Glutamatergic neuron (in vitro differentiated cells): ENCODE data around the gene TECTB. TPM values are rescaled to one million over a fixed set of nuclear protein-coding genes. Genes with fewer than 3 reads are reported as not detected.

Experiments
- DNase-seq: peaks from one replicate; pipeline ENCODE4 v3.0.0; 2022
- H3K27ac Mint-ChIP-seq: one replicate; pipeline ENCODE4 v1.8.0; 2020; ENCODE audit warnings: mild to moderate bottlenecking, mixed read lengths, inconsistent platforms; ENCODE audit not compliant: unreplicated experiment
- H3K27me3 Mint-ChIP-seq: one replicate; pipeline ENCODE4 v1.8.0; 2020; ENCODE audit warnings: mild to moderate bottlenecking, moderate library complexity, mixed read lengths, inconsistent platforms; ENCODE audit not compliant: unreplicated experiment
- H3K36me3 Mint-ChIP-seq: one replicate; pipeline ENCODE4 v1.8.0; 2020; ENCODE audit warnings: mild to moderate bottlenecking, mixed read lengths, inconsistent platforms; ENCODE audit not compliant: unreplicated experiment
- H3K4me1 Mint-ChIP-seq: one replicate; pipeline ENCODE4 v1.8.0; 2020; ENCODE audit warnings: mild to moderate bottlenecking, low read depth, mixed read lengths, inconsistent platforms; ENCODE audit not compliant: unreplicated experiment
- H3K4me3 Mint-ChIP-seq: one replicate; pipeline ENCODE4 v1.8.0; 2020; ENCODE audit warnings: mild to moderate bottlenecking, mixed read lengths, inconsistent platforms; ENCODE audit not compliant: unreplicated experiment
- H3K9me3 Mint-ChIP-seq: one replicate; pipeline ENCODE4 v1.8.0; 2020; ENCODE audit warnings: mild to moderate bottlenecking, moderate library complexity, mixed read lengths, inconsistent platforms; ENCODE audit not compliant: unreplicated experiment
- total RNA-seq: library from RNA; stranded (reverse); fragmentation: NEBNext Ultra II Directional; extraction: Animal tissue kit (Norgen Biotek cat#: 25700); gene quantifications from one replicate; pipeline ENCODE4 v1.2.1, GENCODE V29; 2021; ENCODE audit not compliant: unreplicated experiment
- TF ChIP-seq, protein P1 (sequence below): fragments of 200-600 bp; sonication (generic); IDR thresholded peaks from one replicate; pipeline ENCODE4 v1.5.0; 2021; ENCODE audit not compliant: partially characterized antibody, unreplicated experiment

Gene TECTB
- total RNA-seq, 1 donor from 2014 or later, result not detected

DNA sequence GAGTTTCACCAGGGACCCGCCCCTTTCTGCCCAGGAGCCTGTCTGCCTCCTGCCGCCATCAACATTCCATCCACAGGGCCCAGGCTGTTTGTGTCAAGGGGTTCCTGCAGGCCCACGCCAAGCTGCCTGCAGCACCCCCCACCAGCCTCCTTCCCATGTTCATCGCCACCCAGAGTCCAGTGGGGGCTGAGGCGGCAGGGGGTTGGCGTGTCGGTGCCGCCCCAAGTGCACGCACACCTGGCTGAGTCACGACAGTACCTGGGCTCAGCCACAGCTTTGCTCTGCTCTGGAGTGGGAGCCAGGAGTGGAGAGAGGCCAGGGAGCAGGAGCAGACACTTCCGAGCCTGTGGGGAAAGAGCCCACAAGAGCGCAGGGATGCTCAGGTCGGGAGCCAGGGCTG is 42.8 kb upstream of the TECTB start:
- DNase-seq, result no peak
- no peak overlapping the region for H3K4me3 Mint-ChIP-seq
- H3K27ac Mint-ChIP-seq, result no peak overlapping the region
- peaks cover 1% of the 10 kb centered on the region for H3K27me3 Mint-ChIP-seq
- peaks cover 5% of the 10 kb centered on the region for H3K9me3 Mint-ChIP-seq
- H3K4me1 Mint-ChIP-seq, result no peaks in the 10 kb centered on the region
- peaks cover 23% of the 10 kb centered on the region for H3K36me3 Mint-ChIP-seq
- TF ChIP-seq, protein P1, sequence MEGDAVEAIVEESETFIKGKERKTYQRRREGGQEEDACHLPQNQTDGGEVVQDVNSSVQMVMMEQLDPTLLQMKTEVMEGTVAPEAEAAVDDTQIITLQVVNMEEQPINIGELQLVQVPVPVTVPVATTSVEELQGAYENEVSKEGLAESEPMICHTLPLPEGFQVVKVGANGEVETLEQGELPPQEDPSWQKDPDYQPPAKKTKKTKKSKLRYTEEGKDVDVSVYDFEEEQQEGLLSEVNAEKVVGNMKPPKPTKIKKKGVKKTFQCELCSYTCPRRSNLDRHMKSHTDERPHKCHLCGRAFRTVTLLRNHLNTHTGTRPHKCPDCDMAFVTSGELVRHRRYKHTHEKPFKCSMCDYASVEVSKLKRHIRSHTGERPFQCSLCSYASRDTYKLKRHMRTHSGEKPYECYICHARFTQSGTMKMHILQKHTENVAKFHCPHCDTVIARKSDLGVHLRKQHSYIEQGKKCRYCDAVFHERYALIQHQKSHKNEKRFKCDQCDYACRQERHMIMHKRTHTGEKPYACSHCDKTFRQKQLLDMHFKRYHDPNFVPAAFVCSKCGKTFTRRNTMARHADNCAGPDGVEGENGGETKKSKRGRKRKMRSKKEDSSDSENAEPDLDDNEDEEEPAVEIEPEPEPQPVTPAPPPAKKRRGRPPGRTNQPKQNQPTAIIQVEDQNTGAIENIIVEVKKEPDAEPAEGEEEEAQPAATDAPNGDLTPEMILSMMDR, result no peak

DNA sequence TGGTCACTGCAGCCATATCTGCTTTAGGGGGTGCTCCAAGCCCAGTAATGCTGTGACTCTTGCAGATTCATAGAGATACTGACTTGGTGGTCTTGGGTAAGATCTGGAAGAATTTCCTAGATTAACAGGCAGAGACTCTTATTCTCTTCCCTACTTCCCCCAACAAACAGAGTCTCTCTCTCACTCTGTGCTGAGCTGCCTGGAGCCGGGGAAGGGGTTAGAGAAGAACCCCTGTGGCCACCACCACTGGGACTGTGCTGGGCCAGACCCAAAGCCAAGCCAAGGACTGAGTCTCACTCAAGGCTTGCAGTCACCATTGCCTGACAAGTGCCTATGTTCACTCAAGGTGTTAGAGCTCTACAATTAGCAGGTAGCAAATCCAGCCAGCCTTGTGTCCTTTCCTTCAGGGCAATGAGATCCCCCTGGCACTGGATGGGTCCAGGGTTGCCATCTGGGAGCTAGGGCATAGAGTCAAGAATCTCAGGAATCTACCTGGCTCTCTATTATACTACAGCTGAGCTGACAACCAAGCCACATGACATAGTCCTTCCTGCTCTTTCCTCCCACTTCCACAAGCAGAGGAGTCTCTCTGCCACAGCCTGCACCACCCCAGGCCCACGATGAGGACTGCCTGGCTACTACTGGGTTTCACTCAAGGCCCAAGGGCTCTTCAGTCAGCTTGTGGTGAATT is 41.4 kb upstream of the TECTB start:
- TF ChIP-seq, protein P1, result no peak
- H3K4me3 Mint-ChIP-seq, result no peak overlapping the region
- peaks cover 1% of the 10 kb centered on the region for H3K27me3 Mint-ChIP-seq
- no peaks in the 10 kb centered on the region for H3K4me1 Mint-ChIP-seq
- H3K9me3 Mint-ChIP-seq, result peaks cover 5% of the 10 kb centered on the region
- no peak for DNase-seq
- peaks cover 23% of the 10 kb centered on the region for H3K36me3 Mint-ChIP-seq
- no peak overlapping the region for H3K27ac Mint-ChIP-seq

DNA sequence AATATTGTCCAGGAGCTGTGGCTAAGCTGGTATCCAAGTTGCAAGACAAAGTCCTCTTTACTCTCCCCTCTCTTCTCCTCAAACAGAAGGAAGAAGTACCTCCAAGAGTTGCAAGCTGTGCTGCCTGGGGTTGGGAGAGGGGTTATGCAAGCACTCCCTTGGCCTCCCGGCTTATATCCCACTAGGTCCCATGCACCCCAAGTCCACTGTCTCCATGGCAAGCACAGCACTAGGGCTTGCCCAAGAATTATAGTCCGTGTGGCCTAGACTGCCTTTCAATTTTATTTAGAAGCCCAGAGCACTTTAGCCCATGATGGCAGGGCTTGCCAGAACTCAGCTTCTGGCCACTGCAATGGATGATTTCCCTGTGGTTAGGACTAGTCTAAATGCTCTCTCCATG is 40.4 kb upstream of the TECTB start:
- peaks cover 17% of the 10 kb centered on the region for H3K36me3 Mint-ChIP-seq

DNA sequence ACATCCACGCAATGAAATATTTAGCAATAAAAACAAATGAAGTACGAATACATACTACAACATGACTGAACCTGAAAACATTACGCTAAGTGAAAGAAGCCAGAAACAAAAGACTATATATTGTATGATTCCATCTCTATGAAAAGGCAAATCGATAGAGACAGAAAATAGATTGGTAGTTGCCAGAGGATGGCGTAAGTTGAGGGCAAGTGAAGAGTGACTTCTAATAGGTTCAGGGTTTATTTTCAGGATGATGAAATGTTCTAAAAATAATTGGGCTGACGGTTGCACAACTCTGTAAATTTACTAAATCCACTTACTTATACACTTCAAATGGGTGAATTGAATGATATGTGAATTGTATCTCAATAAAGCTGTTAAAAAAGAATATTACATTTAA is 39.5 kb upstream of the TECTB start:
- Mint-ChIP-seq H3K27ac (no peak overlapping the region), H3K9me3 (peaks cover 5% of the 10 kb centered on the region), H3K4me3 (no peak overlapping the region), H3K4me1 (no peaks in the 10 kb centered on the region), H3K27me3 (peaks cover 1% of the 10 kb centered on the region), H3K36me3 (peaks cover 14% of the 10 kb centered on the region)
- no peak for DNase-seq
- TF ChIP-seq, protein P1, result no peak

More for the DNA sequence above, 40.4 kb upstream of the TECTB start:
- H3K4me1 Mint-ChIP-seq, result no peaks in the 10 kb centered on the region
- H3K9me3 Mint-ChIP-seq, result peaks cover 5% of the 10 kb centered on the region
- no peak overlapping the region for H3K27ac Mint-ChIP-seq
- H3K4me3 Mint-ChIP-seq, result no peak overlapping the region
- no peak for DNase-seq
- peaks cover 1% of the 10 kb centered on the region for H3K27me3 Mint-ChIP-seq
- TF ChIP-seq, protein P1, result no peak

DNA sequence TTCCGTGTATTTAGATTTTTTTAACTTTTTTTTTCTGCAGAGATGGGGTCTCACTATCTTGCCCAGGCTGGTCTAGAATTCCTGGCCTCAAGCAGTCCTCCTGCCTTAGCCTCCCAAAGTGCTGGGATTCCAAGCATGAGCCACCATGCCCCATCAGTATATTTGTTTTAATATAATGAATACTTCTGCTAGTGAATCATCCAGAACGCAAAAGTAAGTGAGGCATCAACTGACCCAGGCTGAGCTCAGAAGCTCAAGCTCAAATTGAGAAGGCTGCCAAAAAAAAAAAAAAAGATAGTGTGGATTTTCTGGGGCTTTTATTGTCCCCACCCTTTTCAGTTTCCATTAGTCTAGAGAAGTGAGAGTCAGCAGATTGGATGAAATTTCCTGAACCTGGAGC is 39.0 kb upstream of the TECTB start:
- H3K27ac Mint-ChIP-seq, result no peak overlapping the region
- H3K4me3 Mint-ChIP-seq, result no peak overlapping the region
- H3K4me1 Mint-ChIP-seq, result no peaks in the 10 kb centered on the region
- TF ChIP-seq, protein P1, result no peak
- peaks cover 1% of the 10 kb centered on the region for H3K27me3 Mint-ChIP-seq
- H3K9me3 Mint-ChIP-seq, result peaks cover 5% of the 10 kb centered on the region
- H3K36me3 Mint-ChIP-seq, result peaks cover 10% of the 10 kb centered on the region
- no peak for DNase-seq
